Prostate gland (tissue), 2 donors: ENCODE results near the gene SCFD2. TPM values are rescaled to one million over a fixed set of nuclear protein-coding genes. Genes with fewer than 3 reads are reported as not detected.
A peak's percentile ranks its signal among the peaks of the same experiment; 100 is the strongest.

Experiments used
- DNase-seq: peaks from one replicate; pipeline ENCODE4 v3.0.0-alpha.2; 2019; ENCODE audit warnings: low spot score
- H3K27ac ChIP-seq, 2 donors: fragments of 200-600 bp; sonication (generic); 2 replicates each; pipeline ENCODE4 v1.5.1; 2017 to 2019
- H3K27me3 ChIP-seq: fragments of 200-600 bp; sonication (generic); replicated peaks from 2 replicates; pipeline ENCODE4 v1.5.1; 2019; ENCODE audit not compliant: insufficient read depth
- H3K36me3 ChIP-seq, 2 donors: fragments of 200-600 bp; sonication (generic); 1 replicate in 1 of 2; 2 replicates in 1 of 2; pipeline versions ENCODE4 v1.5.1 to v1.8.1; 2017 to 2019
- H3K4me1 ChIP-seq: fragments of 200-600 bp; sonication (generic); replicated peaks from 2 replicates; pipeline ENCODE4 v1.5.1; 2019
- H3K4me3 ChIP-seq, 2 donors: fragments of 200-600 bp; sonication (generic); 2 replicates each; pipeline ENCODE4 v1.5.1; 2017 to 2019
- H3K9me3 ChIP-seq: fragments of 200-600 bp; sonication (generic); 2 replicates; pipeline ENCODE4 v1.5.1; 2017
- POLR2A ChIP-seq: fragments of 450-650 bp; IDR thresholded peaks from one replicate; pipeline ENCODE4 v1.6.1; 2016; ENCODE audit warnings: antibody characterized with exemption, mild to moderate bottlenecking
- POLR2AphosphoS5 ChIP-seq: sonication (generic); formaldehyde crosslinking; IDR thresholded peaks from one replicate; pipeline ENCODE4 v1.6.1; 2017; ENCODE audit warnings: antibody characterized with exemption
- WGBS: methylation state at CpG from one replicate; pipeline ENCODE4 v1.1.5; 2018; 5-methylcytosine and 5-hydroxymethylcytosine counted together
- intact Hi-C: fragments of 100-400 bp; cut with DNase I; formaldehyde crosslinking; loops from one replicate; pipeline ENCODE4 v1.14.2; 2022
- total RNA-seq, 2 donors: library from RNA; depleted of rRNA; stranded (reverse); fragments of >200 nt; gene quantifications; one replicate each; pipeline ENCODE4 v1.1.0, GENCODE V29; 2016
- TF ChIP-seq, protein P1 (sequence below), 4 experiments: fragments of 200-600 bp in 2 of 4; fragments of 450-650 bp in 2 of 4; sonication (generic) in 2 of 4; IDR thresholded peaks; 1 replicate in 3 of 4; 2 replicates in 1 of 4; pipeline ENCODE4 v1.5.1; 2016 to 2019; ENCODE audit warnings: antibody characterized with exemption in 4 of 4, mild to moderate bottlenecking in 2 of 4, moderate library complexity in 2 of 4

Gene SCFD2
- total RNA-seq, 2 donors from 2014 or later: 10.7 to 21.1 TPM

DNA sequence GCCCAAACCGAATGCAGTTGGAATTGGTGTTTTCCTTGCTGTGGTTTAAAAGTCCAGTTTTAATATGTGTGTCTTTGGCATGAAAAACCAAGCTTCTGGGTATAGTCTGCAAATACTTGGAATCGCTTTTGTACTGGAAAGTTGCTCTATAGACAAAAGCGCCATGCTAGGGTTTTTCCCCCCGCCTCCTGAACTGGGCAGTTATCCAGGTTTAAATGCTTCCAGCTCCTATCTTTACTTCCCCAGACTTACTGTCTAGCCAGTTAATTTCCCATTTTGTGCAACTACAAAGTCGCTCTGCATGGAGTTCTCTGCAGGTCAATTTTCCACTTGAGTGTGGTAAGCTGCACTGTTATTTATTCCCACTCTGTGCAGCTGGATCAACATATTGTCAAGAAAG lies 501.1 kb downstream of the SCFD2 start:
- Histone ChIP-seq H3K4me1 (no peaks in the 10 kb centered on the region), H3K36me3 (no peaks in the 10 kb centered on the region), H3K4me3 (no peak overlapping the region), H3K9me3 (no peaks in the 10 kb centered on the region), H3K27me3 (no peaks in the 10 kb centered on the region), H3K27ac (no peak overlapping the region)
- no peak for DNase-seq
- intact Hi-C loops: no loop called here
- WGBS: 17% methylated on average over 5 of the region's 5 CpGs
- TF ChIP-seq POLR2A (no peak), POLR2AphosphoS5 (no peak)
- TF ChIP-seq, protein P1, sequence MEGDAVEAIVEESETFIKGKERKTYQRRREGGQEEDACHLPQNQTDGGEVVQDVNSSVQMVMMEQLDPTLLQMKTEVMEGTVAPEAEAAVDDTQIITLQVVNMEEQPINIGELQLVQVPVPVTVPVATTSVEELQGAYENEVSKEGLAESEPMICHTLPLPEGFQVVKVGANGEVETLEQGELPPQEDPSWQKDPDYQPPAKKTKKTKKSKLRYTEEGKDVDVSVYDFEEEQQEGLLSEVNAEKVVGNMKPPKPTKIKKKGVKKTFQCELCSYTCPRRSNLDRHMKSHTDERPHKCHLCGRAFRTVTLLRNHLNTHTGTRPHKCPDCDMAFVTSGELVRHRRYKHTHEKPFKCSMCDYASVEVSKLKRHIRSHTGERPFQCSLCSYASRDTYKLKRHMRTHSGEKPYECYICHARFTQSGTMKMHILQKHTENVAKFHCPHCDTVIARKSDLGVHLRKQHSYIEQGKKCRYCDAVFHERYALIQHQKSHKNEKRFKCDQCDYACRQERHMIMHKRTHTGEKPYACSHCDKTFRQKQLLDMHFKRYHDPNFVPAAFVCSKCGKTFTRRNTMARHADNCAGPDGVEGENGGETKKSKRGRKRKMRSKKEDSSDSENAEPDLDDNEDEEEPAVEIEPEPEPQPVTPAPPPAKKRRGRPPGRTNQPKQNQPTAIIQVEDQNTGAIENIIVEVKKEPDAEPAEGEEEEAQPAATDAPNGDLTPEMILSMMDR (IDR thresholded peaks at IDR 0.05): no peak

DNA sequence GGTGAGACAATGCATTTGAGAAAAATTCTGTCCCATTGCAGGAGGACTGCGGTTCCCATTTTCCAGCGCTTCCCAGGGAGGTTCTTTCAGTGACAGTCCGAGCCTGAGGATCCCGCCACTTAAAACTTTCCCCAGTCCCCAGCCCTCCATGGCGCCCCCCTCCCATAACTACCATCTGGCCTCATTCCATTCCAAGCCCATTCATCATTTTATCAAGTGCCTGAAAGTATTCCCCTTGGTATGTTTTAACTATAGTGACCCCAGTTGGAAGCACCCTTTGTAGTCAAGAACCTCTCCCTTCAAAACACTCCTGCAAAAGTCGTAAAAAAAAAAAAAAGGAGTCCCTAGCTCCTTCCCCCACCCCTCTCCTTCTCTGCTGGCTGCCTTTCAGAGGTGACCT lies 502.5 kb downstream of the SCFD2 start:
- H3K36me3 ChIP-seq: no peaks in the 10 kb centered on the region
- 75% methylated on average over 6 of the region's 6 CpGs for WGBS
- no peak overlapping the region for H3K4me3 ChIP-seq
- no peaks in the 10 kb centered on the region for H3K9me3 ChIP-seq
- DNase-seq: no peak
- intact Hi-C loops: no loop called here
- H3K27me3 ChIP-seq: no peaks in the 10 kb centered on the region
- no peak overlapping the region for H3K27ac ChIP-seq
- TF ChIP-seq POLR2AphosphoS5 (no peak), POLR2A (no peak)
- TF ChIP-seq, protein P1 (IDR thresholded peaks at IDR 0.05): no peak
- H3K4me1 ChIP-seq: no peaks in the 10 kb centered on the region

DNA sequence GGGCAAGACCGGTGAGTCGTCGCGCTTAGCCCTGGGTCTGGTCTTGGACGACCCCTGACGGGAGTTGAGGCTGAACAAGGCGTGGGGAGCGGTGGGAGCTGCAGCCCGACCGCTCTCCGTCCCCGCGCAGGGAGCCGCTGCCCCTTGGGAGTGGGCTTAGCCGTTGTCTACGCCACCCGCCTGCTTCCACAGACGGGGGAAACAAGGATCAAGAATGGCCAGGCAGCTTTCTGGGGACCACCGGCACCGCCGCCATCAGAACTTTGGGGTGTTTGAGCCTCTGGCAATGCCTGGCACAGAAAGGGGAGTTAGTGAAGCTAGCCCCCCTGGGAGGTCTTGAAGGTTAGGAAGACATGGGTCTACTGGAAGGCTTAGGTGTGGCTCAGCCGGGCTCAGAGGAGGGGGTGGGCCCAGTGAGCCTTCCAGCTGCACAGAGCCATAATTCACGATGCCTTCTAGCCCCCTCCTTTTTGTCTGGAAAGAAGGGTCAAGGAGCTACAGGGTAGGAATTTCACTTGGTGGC lies 503.2 kb downstream of the SCFD2 start:
- no peak for DNase-seq
- Histone ChIP-seq H3K27me3 (no peaks in the 10 kb centered on the region), H3K36me3 (no peaks in the 10 kb centered on the region), H3K27ac (no peak overlapping the region), H3K4me3 (peak overlapping the region; percentile 57), H3K4me1 (no peaks in the 10 kb centered on the region), H3K9me3 (no peaks in the 10 kb centered on the region)
- WGBS: 19% methylated on average over 20 of the region's 23 CpGs
- intact Hi-C loops: no loop called here
- TF ChIP-seq, protein P1 (IDR thresholded peaks at IDR 0.05): no peak
- TF ChIP-seq POLR2A: no peak
- TF ChIP-seq POLR2AphosphoS5: no peak

DNA sequence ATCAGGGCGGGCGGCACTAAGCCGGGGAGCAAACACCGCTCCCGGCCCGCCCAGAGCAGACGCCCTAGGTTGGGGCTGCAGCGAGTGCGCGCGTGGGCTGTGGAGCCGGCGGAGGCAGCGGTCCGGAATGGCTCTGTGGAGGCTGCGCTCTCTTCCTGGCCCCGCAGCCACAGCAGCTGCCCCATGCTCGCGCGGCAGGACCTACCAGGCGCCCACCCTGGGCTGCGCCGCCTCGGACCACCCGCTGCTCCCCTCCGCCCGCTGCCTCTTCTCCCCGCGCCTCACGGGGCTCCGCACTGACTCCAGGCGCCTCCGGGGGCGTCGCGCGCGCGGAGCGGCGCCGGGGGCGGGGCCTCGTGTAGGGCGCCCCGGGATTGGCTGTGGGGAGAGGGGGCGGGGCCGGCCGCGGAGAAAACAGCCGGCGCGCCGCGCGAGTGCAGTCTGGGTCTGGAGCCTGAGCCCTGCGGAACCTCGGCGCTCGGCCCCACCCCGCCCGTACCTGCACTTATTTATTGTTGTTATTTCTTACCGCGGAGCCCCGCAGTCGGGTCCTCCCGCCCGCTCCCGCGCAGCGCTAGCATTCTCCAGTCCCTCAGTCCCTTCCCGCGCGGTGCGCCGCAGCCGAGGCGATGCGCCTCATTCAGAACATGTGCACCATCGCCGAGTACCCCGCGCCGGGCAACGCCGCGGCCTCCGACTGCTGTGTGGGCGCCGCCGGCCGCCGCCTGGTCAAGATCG lies 503.8 kb downstream of the SCFD2 start, which contains the start of gene RASL11B:
TSS of gene RASL11B (plus strand) at position 439 of the 738 bp plus-strand sequence. CDS start at position 630, 191 bp downstream.
- under 1% methylated on average over 31 of the region's 94 CpGs for WGBS
- H3K4me3 ChIP-seq: peak within 1 kb of the TSS; percentile 57
- no peak within 1 kb of the TSS for H3K27ac ChIP-seq
- no peaks in the 10 kb centered on the region for H3K4me1 ChIP-seq
- intact Hi-C loops: no loop called here
- no peaks in the 10 kb centered on the region for H3K27me3 ChIP-seq
- no peaks in the 10 kb centered on the region for H3K36me3 ChIP-seq
- DNase-seq: peak; percentile 73
- TF ChIP-seq POLR2A (peak; percentile 65), POLR2AphosphoS5 (no peak)
- TF ChIP-seq, protein P1 (IDR thresholded peaks at IDR 0.05): peak in 2 of 4 experiments; percentile 44 to 58
- H3K9me3 ChIP-seq: no peaks in the 10 kb centered on the region
